NCI-H1436 treated with DMSO at 0.1 percent for 48 hours (cell line): ENCODE data around the gene ZBTB46.

Source experiments
- DNase-seq: peaks from one replicate; lab custom pipeline; 2025; lab: John Stamatoyannopoulos, UW

ZBTB46 gene

GRCh38 chr20:63766695-63767426 lies 64.2 kb downstream of the ZBTB46 start:
- DNase-seq: no peak

GRCh38 chr20:63765902-63766301 lies 65.2 kb downstream of the ZBTB46 start:
- DNase-seq: no peak

GRCh38 chr20:63765082-63765873 lies 65.8 kb downstream of the ZBTB46 start:
- DNase-seq: no peak

- no peak for DNase-seq
These were observed 71.6 kb downstream of the ZBTB46 start for GRCh38 chr20:63759377-63759901.

- DNase-seq: no peak
These were observed 72.9 kb downstream of the ZBTB46 start for GRCh38 chr20:63758152-63758551.

- no peak for DNase-seq
These were observed 74.4 kb downstream of the ZBTB46 start for GRCh38 chr20:63756648-63756991.

GRCh38 chr20:63755933-63756647 lies 75.0 kb downstream of the ZBTB46 start:
- DNase-seq: no peak

GRCh38 chr20:63754008-63754407 lies 77.1 kb downstream of the ZBTB46 start:
- no peak for DNase-seq

GRCh38 chr20:63753381-63753780 lies 77.7 kb downstream of the ZBTB46 start:
- no peak for DNase-seq

- no peak for DNase-seq
These were observed 78.5 kb downstream of the ZBTB46 start for GRCh38 chr20:63752411-63753101.

GRCh38 chr20:63751471-63752271 lies 79.4 kb downstream of the ZBTB46 start:
- no peak for DNase-seq

GRCh38 chr20:63750807-63751470 lies 80.1 kb downstream of the ZBTB46 start:
- DNase-seq: no peak

GRCh38 chr20:63749597-63750508 lies 81.2 kb downstream of the ZBTB46 start:
- DNase-seq: no peak

GRCh38 chr20:63748934-63749270 lies 82.2 kb downstream of the ZBTB46 start:
- no peak for DNase-seq

- no peak for DNase-seq
These were observed 82.8 kb downstream of the ZBTB46 start for GRCh38 chr20:63748070-63748933.

- DNase-seq: no peak
These were observed 83.4 kb downstream of the ZBTB46 start for GRCh38 chr20:63747622-63748069.

- no peak for DNase-seq
These were observed 84.2 kb downstream of the ZBTB46 start for GRCh38 chr20:63746751-63747315.
